Activated CD4-positive, alpha-beta T cell treated with anti-CD3 and anti-CD28 coated beads, Interleukin-2, Interleukin-6, amounts not matched to agents 100 ng/mL and 50 ng/mL, durations not matched to agents 16 hours and 8 hours (primary cell): ENCODE results near the gene GIGYF2.
A peak's percentile ranks its signal among the peaks of the same experiment; 100 is the strongest.

Source experiments
- DNase-seq: peaks from one replicate; pipeline ENCODE4 v3.0.0-alpha.2; 2020

Gene GIGYF2

DNA sequence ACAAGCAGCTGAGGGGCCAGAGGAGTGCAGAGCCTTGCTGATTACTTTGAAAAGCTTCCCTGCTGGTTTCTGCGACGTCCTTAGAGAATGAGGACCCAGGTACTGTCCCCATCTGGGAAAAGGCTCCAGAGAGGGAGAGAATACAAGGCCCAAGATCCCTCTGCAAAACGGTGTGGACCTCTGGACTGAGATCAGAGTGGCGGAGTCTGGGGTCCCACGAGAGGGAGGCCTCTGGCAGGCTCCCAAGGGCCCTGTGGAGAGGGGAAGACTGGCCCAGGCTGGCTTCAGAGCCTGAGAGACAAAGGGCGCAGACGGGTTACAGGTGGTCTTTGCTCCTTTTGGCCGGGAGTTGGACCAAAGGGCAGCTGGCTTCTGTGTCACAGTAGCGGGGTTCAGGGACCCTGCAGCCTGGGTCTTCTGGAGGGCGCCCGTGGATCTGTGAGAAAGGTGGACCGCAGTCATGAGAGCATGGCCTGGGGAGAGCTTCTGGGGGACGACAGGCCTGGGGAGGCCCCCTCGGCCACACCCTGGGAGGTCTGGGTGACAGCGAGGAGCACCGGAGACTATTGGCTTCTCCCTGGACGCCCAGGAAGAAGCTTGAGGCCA is 173.7 kb downstream of the GIGYF2 start:
- no peak for DNase-seq

DNA sequence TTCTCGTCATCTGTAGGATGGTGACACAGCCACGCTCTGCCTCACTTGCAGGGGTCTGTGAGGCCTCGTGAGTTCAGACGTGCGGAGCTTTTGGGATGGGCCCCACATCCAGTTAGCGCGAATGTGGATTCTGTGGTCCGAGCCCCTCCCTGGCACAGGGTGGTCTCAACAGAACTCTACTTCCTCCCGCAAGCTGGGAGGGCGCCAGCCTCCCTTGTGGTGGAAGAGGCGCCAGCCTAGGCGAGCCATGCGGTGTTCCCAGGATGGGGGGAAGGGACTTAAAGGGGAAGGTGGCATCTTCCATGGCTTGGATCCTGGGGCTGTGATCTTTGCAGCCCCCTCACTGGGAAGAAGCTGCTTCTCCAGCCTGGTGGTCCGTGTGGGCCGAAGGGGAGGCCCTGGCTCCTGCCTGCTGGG is 174.3 kb downstream of the GIGYF2 start:
- DNase-seq, result no peak

DNA sequence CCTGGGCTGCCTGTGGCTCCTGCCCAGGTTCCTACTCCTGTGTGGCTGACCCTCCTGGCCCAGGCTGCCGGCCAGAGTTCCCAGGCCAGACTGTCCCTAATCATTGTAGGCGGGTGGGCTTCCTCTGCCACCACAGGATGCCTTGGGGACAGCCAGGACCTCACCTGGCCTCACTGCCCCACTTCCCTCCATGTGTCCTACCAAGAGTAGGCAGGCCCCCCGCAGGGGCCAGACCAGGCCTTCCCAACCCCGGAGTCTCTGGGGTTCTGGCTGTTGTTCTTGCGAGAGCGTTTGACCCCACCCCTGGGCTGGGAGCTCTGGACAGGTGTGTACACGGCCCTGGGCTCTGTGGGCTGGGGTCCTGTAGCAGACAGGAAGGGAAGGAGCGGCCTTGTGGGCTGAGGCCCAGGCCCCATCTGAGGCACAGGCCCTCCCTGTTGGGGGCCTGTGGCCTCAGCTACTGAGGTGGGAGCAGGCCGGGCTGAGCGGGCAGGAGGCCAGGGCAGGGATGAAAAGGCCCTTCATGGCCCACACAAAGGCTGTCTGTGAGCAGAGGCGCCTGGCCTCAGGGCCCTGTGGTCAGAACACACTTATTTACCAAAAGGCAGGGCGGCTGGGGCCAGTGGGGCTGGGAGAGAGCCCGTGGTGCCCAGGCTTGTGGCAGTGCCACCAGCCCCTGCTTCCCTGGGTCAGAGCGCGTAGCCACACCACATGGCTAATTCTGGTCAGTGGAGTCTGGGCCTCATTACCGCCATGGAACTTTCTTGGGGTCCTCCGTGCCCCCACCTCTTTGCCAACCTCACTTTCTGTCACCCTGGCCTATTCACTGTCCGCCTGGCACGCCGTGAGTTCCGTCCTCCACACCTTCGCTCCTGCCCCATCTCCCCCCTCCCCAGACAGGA is 175.0 kb downstream of the GIGYF2 start:
- DNase-seq, result no peak

DNA sequence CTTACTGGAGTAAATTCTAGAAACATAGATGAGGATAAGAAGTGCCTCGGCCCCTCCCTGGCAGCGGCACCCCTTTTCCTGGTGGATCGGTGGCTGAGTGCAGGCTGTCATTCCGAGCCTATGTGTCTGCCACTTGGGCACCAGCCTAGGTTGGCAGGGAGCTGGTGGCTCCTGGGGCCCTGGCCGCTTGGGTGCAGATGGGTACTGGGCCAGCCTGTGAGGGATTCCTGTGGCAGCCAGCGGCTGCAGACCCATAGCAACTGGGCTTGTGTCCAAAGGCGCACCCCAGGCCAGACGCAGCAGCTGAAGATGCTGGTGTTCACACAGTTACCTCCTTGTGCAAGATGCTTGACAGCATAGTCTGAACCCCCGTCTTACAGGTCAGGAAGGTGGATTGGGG is 175.7 kb downstream of the GIGYF2 start:
- no peak for DNase-seq

DNA sequence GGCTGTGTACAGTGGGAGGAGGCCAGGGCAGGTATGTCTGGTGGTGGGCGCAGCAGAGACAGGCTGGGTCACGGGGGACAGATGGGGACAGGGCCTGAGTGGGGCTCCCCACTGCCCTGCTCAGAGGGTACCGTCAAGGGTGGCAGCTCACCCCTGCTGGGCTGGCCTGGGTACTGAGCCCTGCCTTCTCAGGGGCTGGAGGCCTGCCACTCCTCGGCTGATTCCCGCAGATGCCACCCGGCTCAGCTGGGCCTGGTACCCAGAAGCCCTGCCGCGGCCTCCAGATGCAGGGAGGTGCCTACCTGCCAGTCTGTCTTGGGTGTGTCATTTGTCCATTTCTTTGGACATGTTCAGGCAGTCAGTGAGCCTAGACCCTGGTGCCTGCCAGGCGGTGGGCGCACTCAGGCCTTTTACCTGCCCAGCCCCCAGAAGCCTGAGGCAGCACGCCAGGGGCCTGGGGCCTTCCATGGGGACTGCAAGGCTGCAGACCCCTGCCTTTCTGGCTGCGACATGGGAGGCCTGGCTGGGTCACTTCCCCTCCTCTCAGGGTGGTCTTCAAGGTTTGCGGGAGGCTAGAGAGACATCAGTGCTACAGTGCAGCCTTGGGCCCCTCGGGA is 176.3 kb downstream of the GIGYF2 start:
- DNase-seq, result no peak

DNA sequence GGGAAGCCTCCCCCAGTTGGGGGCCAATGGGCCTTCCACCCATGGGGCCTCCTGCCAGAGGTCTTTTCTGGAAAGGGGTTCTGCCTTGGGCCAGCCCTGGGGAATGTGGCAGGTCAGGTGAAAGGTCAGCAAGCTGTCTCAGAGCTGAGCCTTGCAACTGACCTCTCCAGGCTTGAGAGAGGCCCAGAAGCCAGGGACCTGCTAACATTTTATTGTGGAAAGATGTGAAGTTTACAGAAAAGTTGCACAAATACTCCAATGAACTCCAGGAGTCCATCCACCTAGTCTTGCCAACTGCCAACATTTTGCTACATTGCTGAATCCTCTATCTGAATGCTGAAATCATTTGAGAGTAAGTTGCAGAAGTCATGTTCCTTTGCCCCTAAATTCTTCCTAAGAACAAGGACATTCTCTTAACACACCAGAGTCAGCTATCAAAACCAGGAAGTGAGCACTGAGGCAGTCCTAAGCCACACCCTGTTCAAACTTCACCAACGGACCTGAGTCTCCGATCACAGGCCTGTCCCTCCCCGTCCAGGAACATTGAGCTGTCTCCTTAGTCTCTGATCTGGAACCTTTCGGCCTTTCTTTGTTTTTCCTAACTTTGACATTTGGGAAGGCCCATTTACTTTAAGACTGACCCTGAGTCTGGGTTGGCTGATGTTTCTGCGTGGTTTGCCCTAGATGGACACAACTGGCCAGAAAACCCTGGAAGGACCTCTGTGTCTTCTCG is 176.9 kb downstream of the GIGYF2 start:
- no peak for DNase-seq

DNA sequence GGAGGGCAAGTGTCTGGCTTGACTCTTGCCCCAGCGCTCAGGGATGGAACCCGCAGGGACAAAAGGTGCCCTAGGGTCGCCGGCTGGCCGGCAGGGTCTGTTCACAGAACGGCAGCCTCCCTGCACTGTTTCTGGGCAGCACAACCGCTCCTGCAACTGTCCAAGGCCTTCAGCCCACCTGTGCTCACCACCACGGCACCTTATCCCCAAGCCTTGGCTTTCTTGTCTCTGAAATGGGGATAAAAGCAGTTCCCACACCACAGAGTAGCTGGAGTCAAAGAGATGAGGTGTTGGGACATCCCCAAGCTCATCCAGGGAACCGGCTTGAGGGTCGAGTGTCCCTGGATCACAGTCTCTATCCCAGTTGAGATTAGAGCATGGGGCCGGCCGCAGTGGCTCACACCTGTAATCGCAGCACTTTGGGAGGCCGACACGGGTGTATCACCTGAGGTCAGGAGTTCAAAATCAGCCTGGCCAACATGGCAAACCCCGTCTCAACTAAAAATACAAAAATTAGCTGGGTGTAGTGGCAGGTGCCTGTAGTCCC is 177.6 kb downstream of the GIGYF2 start:
- no peak for DNase-seq

DNA sequence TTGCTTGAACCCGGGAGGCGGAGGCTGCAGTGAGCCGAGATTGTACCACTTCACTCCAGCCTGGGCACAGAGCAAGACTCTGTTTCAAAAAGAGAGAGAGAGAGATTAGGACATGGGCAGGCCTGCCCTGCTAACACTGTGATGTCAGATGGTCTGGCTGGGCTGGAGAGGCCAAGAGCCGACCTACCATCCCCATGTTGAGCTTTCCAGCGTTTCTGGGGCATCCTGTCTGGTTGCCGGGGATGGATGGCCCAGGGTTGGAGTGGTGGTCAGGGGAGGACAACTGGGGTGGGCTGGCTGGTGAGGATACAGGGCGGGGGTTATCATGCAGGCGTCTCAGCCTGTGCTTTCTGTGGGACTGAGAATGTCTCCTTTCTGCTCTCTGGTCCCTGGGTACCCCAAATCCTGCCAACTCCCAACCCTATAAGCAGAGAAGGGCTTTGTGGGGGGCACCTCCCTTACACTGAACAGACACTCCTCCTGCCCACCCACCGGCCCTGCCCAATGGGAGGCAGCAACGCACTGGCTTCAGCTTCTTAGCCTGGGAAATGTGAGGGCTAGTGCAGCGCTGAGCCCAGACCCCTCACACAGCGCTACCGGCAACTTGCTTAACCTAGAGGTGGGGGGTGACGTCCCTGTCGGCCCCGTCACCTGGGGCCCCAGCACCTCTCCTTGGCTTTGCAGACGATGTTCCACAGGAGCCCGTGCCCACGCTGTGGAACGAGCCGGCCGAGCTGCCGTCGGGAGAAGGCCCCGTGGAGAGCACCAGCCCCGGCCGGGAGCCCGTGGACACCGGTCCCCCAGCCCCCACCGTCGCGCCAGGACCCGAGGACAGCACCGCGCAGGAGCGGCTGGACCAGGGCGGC is 178.4 kb downstream of the GIGYF2 start:
- DNase-seq, result no peak

DNA sequence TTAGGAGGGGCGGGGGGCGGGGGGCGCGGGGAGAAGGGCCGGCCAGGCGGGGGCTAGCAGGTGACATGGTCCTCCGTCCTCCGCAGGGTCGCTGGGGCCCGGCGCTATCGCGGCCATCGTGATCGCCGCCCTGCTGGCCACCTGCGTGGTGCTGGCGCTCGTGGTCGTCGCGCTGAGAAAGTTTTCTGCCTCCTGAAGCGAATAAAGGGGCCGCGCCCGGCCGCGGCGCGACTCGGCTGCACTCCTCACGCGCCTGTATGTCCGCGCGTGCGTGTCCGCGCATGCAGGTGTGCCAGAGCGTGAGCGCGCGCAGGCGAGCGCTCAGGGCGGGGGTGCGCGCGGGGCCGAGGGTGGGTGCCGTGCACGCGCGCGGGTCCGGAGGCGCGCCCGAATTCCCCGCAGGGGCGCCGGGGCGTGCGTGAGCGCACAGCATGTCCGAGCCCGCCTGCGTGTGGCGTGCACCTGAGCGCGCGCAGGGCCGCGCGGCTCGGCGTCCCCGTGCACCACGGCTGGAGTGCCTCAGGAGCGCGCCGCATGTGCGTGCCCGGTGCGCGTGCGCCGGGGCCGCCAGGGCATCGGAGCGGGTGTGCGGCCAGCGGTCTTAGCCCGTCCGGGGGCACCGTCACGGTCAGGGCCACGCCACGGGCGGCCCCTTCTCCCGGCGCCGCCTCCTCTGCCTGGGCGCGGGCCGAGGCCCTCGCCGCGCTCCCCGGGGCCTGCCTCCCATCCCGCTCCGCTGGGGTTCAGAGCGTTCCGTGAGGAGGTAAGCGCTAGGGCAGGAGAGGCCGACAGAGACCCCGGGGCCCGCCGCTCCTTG is 179.2 kb downstream of the GIGYF2 start:
- peak; percentile 36 for DNase-seq

DNA sequence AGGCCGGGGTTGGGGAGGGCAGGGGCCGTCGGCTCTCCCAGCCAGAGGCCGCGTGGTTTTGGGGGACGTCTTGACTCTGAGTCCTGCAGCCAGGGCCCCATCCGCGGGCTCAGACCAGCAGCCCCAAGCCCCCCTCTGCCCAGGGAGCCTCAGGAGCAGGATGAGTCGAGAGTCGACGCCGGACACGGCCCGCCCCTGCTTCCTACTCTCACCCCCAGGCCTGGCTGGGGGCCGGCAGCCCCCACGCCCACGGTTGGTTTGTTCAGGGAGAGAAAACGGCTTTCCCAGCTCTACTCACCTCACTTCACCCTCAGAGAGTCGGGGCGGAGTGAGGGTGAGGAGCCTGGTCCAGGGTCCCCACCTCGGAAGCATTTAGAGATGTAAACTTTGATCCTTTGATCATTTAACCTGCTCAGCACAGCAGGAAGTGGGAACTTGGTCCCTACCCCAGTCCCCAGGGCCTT is 179.9 kb downstream of the GIGYF2 start:
- no peak for DNase-seq

DNA sequence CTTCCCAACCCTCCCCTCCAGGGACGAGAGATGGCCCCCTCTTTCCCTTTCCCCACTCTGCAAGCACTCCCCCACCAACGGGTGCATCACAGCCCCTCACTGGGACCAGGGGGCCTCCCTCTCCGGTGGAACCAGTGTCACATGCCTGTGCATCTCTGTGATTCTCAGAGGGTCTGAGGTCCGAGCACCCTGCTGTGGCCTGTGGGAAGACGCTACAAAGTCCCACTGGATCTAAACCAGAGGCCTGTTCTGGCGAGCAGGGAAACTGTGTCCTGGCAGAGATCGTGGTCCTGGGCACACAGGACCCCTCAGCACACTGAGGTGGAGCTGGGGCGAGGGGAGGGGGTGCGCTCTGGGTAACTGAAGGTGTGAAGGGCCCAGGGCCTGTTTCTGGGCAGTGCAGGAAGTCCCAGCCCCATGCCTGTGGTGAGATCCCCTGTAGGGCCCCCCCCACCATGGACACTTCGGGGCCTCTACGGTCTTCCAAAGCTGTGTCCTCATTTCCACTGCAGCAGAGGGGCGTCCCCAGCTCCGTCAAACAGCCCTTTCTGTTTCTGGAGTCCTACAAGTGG is 180.9 kb downstream of the GIGYF2 start:
- no peak for DNase-seq

DNA sequence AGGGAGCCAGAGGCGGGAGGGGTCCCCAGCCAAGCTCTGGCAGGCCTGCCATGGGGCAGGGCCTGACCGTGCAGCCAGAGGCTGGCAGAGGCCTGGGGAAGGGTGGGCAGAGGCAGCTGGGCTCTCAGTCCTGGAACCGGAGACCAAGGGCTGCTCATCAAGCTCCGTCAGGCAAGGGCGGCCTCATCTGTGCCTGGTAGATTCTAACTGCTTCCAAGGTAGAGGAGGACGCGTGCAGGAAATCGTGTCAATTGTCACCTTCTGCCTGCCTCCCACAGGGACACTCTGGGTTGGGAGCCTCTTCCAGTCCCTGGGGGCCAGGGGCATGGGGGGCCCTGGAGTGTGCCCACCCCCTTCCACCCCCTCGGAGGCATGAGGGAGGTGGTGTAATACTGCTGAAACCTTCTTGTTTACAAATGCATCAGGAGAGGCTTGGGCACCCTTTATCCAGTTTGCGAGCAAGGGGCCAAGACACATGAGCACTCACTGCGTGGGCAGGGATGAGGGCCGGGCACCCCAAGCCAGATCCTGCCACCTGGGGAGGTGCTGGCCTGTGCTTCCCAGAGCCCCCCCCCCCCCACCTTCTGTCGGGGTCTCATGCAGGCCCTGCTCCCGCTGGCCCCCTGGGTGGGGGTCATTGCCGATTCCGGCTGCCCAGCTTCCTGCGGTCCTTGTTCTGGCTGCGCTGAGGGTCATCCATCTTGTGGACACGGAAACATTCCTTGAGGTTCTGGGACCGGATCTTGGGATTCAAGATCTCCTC is 181.9 kb downstream of the GIGYF2 start:
- DNase-seq, result no peak

DNA sequence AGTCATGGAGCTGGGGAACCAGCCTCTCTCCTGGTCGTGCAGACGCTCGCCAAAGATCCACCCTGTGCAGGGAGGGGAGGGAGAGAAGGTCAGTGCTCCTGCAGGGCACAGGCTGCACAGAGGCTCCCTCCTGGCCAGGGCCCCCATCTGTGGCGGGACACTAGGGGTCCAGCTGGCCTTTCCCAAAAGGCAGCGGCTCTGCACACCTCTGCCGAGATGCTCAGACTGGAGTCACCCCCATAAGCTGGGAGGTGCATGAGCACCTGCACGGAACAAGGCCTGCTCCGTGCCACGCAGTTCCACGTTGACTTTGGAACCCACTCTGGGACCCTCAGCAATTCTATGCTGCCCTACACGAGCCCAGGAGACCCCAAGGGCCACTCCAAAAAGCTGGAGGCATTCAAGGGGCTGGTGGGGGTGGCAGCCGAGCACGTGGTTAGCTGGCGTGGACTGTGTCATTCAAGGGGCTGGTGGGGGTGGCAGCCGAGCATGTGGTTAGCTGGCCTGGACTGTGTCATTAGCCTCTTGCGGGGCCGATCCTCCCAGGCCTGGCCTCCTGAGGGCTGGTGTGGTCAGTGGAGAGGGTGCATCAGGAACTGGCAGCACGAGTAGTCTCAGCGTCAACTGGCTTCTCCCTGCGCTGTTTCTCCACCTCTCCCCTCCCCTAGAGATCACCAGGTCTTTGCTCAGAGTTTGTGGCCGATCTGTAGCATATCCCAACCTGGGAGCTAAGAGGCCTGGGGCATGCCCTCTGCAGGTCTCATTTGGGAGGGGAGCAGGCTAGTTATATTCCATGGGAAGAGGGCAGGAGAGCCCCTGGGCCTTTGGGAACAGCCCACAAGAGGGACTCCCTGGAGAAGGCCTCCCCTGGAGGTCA is 182.7 kb downstream of the GIGYF2 start:
- DNase-seq, result no peak

DNA sequence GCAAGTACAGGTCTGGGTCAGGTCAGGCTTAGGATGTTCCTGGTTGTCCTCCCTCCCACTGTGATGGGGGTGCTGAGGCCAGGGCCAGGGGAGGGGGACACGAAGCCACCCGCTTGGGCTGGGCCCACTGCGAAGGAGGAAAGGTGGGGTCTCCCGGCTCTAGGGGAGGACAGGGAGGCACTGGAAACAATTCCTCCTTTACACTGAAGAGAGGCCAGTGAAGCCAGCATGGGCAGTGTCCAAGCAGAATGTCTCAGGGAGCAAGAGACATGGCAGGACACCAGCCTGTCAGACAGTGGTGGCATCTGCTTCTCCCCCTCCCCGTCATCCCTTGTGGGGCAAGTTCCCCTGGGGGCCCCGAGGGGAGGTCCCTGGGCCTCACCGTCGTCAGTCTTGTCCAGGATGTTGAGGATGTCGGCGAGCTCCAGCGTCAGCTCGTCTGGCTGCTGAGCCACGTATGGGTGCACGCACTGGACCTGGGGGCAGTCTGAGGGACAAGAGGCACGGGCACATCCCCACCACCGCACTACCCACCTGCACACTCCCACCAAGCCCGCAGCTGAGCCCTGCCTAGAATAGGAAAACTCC is 183.7 kb downstream of the GIGYF2 start:
- no peak for DNase-seq

DNA sequence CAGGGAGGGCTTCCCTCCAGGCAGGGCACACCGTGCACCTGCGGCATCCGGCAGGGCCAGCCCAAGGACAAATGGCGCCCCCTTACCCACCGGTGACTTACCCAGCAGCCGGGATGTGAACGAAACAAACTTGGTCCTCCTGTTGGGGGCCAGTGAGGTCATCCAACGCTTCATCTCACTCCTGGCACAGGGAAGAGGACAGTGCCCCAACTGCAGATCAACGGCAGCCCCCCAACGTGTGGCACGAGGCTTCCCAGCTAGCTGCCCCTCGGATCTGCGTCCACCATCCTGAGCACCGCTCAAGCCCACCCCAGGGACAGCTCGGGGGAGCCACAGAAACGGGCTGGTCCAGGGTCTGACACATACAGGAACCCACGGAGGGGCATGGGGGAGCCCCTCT is 185.0 kb downstream of the GIGYF2 start:
- DNase-seq, result no peak

DNA sequence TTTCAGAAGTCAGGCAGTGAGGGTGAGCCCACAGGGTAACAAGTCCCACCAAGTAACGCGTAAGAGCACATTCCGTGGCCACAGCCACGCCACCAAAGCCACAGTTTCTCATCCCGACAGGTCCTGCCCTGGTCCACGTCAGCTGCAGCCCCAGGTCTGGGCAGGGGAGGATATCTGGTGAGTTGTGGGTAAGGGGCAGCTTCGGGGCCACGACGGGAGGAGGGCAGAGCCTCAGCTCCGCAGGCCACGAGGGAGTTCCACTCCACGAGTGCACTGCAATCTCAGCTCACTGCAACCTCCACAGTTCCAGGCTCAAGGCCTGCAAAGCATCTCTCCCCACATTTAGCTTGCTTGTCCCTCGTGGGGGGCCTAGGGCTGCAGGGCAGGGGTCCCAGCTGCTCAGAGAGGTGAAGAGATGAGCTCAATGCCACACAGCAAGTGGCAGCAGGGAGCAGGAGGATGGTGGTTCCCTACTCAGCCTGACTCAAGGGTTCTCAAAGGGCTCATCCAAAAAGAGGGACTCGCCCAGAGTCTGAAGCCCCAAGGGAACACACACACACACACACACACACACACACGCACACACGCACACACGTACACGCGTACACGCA is 185.5 kb downstream of the GIGYF2 start:
- DNase-seq, result no peak

DNA sequence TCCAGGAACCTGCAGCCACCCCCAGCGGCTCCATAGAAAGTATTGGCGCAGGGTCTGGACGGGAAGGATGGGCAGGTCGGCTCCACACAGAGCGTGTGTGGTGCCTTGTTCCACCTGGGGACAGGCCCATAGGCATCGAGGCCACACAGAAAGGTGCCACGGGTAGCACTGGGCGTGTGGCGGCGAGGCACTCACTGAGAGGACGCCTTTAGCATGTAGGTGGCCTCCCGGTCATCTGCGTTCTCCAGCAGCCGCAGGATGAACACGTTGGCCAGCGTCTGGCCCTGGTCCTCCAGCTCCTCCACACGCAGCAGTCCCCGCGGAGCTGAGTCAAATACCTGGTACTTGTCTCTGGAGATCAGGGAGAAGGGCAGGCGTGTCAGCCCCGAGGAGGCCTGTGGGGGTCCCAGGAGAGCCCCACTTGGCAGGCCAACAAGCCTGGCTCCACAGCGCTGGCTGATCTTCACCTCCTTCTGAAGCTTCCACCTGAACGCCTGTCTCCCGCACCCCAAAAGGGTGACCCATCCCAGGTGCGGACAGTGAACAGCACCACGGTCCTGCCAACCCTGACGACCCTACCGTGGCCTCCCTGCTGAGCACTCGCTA is 186.1 kb downstream of the GIGYF2 start:
- no peak for DNase-seq
